WTC11 (cell line): ENCODE measurements around the gene SH2D3C.

Experiments
- ATF2 ChIP-seq: sonication (generic); formaldehyde crosslinking; IDR thresholded peaks from 2 replicates; pipeline ENCODE4 v1.8.1; 2022; ENCODE audit warnings: low read depth, missing genetic modification reagents, borderline replicate concordance
- ATF6 ChIP-seq: sonication (generic); formaldehyde crosslinking; IDR thresholded peaks from 2 replicates; pipeline ENCODE4 v1.8.1; 2023; ENCODE audit warnings: mild to moderate bottlenecking, missing genetic modification reagents
- CTCF ChIP-seq: fragments of 200-600 bp; IDR thresholded peaks from 2 replicates; pipeline ENCODE4 v1.8.0; 2022; ENCODE audit warnings: antibody characterized with exemption
- JUN ChIP-seq: sonication (generic); formaldehyde crosslinking; IDR thresholded peaks from 2 replicates; pipeline ENCODE4 v1.8.0; 2023; ENCODE audit warnings: mild to moderate bottlenecking, missing genetic modification reagents
- MAX ChIP-seq: sonication (generic); formaldehyde crosslinking; IDR thresholded peaks from 2 replicates; pipeline ENCODE4 v1.8.0; 2022; ENCODE audit warnings: mild to moderate bottlenecking, missing genetic modification reagents
- NR2C2 ChIP-seq: sonication (generic); formaldehyde crosslinking; IDR thresholded peaks from 2 replicates; pipeline ENCODE4 v1.8.0; 2022; ENCODE audit warnings: mild to moderate bottlenecking, missing genetic modification reagents
- SP1 ChIP-seq: sonication (generic); formaldehyde crosslinking; conservative IDR thresholded peaks from 2 replicates; pipeline ENCODE4 v1.8.1; 2022; ENCODE audit warnings: missing genetic modification reagents
- STAT6 ChIP-seq: sonication (generic); formaldehyde crosslinking; conservative IDR thresholded peaks from 2 replicates; pipeline ENCODE4 v1.8.1; 2023; ENCODE audit warnings: mild to moderate bottlenecking, low read depth, missing genetic modification reagents, moderate library complexity
- ZMAT4 ChIP-seq: fragments of 250-450 bp; sonication (Bioruptor Pico); IDR thresholded peaks from 2 replicates; pipeline ENCODE4 v1.9.0; 2021; ENCODE audit warnings: mild to moderate bottlenecking

GRCh38 chr9:127788337-127789011 lies 10.0 kb upstream of the SH2D3C start:
- TF ChIP-seq ZMAT4 (no peak), JUN (CRISPR knock-in tag) (no peak), ATF6 (CRISPR knock-in tag) (no peak), CTCF (no peak), MAX (CRISPR knock-in tag) (no peak), STAT6 (CRISPR knock-in tag) (no peak), ATF2 (CRISPR knock-in tag) (no peak), NR2C2 (CRISPR knock-in tag) (no peak), SP1 (no peak)
